ENCODE data around the gene AHCYL2. TPM values are rescaled to one million over a fixed set of nuclear protein-coding genes. Genes with fewer than 3 reads are reported as not detected.

AHCYL2 gene
- total RNA-seq, 1 donor from 2014 or later: 14.7 TPM

GRCh38 chr7:129453510-129454248 is 228.8 kb downstream of the AHCYL2 start:
- no peak for TF ChIP-seq CTCF (IDR thresholded peaks at IDR 0.05; ENCODE audit: insufficient read depth, low read depth, low read length)
- TF ChIP-seq EZH2 (IDR thresholded peaks at IDR 0.05; ENCODE audit: insufficient read depth, low read length): no peak
- no peak for FAIRE-seq
- H3K27ac Mint-ChIP-seq (ENCODE audit: unreplicated experiment): no peak overlapping the region
- peaks cover 5% of the 10 kb centered on the region for H3K4me1 Mint-ChIP-seq (ENCODE audit: low read depth, unreplicated experiment)
- H3K79me2 ChIP-seq (ENCODE audit: insufficient read depth, low read length): no peaks in the 10 kb centered on the region
- no peaks in the 10 kb centered on the region for H3K27me3 ChIP-seq (ENCODE audit: insufficient read depth, low read length)
- no peaks in the 10 kb centered on the region for H3K4me1 ChIP-seq (ENCODE audit: insufficient read depth, low read length)
- no peak for DNase-seq (ENCODE audit: low read depth)
- no peak overlapping the region for H3K4me2 ChIP-seq (ENCODE audit: low read length)
- H3K4me3 ChIP-seq (ENCODE audit: insufficient read depth, low read depth, low read length): no peak overlapping the region
- H3K27ac ChIP-seq (ENCODE audit: low read depth, low read length): no peak overlapping the region
- H3K9ac ChIP-seq (ENCODE audit: low read length): no peak overlapping the region
- H3K36me3 Mint-ChIP-seq (ENCODE audit: low read depth, unreplicated experiment): peaks cover 5% of the 10 kb centered on the region
- peaks cover 2% of the 10 kb centered on the region for H3K9me3 ChIP-seq (ENCODE audit: insufficient read depth, low read depth, low read length)
- no peaks in the 10 kb centered on the region for H4K20me1 ChIP-seq (ENCODE audit: insufficient read depth, low read length)
- H2AFZ ChIP-seq (ENCODE audit: low read depth, low read length): no peak overlapping the region
- H3K4me3 Mint-ChIP-seq (ENCODE audit: unreplicated experiment): no peak overlapping the region
- H3K27me3 Mint-ChIP-seq (ENCODE audit: low read depth, unreplicated experiment): no peaks in the 10 kb centered on the region
- no peaks in the 10 kb centered on the region for H3K36me3 ChIP-seq (ENCODE audit: insufficient read depth, low read length)
- H3K9me3 Mint-ChIP-seq (ENCODE audit: unreplicated experiment): peaks cover 7% of the 10 kb centered on the region

- H3K27ac Mint-ChIP-seq (ENCODE audit: unreplicated experiment): no peak overlapping the region
- no peaks in the 10 kb centered on the region for H4K20me1 ChIP-seq (ENCODE audit: insufficient read depth, low read length)
- no peak for FAIRE-seq
- no peaks in the 10 kb centered on the region for H3K79me2 ChIP-seq (ENCODE audit: insufficient read depth, low read length)
- no peak overlapping the region for H3K4me3 Mint-ChIP-seq (ENCODE audit: unreplicated experiment)
- no peak overlapping the region for H3K9ac ChIP-seq (ENCODE audit: low read length)
- no peak overlapping the region for H3K4me2 ChIP-seq (ENCODE audit: low read length)
- H3K4me1 Mint-ChIP-seq (ENCODE audit: low read depth, unreplicated experiment): peaks cover 5% of the 10 kb centered on the region
- peaks cover 2% of the 10 kb centered on the region for H3K36me3 Mint-ChIP-seq (ENCODE audit: low read depth, unreplicated experiment)
- no peak overlapping the region for H3K27ac ChIP-seq (ENCODE audit: low read depth, low read length)
- H2AFZ ChIP-seq (ENCODE audit: low read depth, low read length): no peak overlapping the region
- no peaks in the 10 kb centered on the region for H3K27me3 Mint-ChIP-seq (ENCODE audit: low read depth, unreplicated experiment)
- H3K4me1 ChIP-seq (ENCODE audit: insufficient read depth, low read length): no peaks in the 10 kb centered on the region
- no peak for TF ChIP-seq EZH2 (IDR thresholded peaks at IDR 0.05; ENCODE audit: insufficient read depth, low read length)
- TF ChIP-seq CTCF (IDR thresholded peaks at IDR 0.05; ENCODE audit: insufficient read depth, low read depth, low read length): no peak
- no peak overlapping the region for H3K4me3 ChIP-seq (ENCODE audit: insufficient read depth, low read depth, low read length)
- peaks cover 2% of the 10 kb centered on the region for H3K9me3 Mint-ChIP-seq (ENCODE audit: unreplicated experiment)
- DNase-seq (ENCODE audit: low read depth): no peak
- no peaks in the 10 kb centered on the region for H3K9me3 ChIP-seq (ENCODE audit: insufficient read depth, low read depth, low read length)
- no peaks in the 10 kb centered on the region for H3K27me3 ChIP-seq (ENCODE audit: insufficient read depth, low read length)
- H3K36me3 ChIP-seq (ENCODE audit: insufficient read depth, low read length): no peaks in the 10 kb centered on the region
These were observed 229.4 kb downstream of the AHCYL2 start for GRCh38 chr7:129454249-129454551.

DNA sequence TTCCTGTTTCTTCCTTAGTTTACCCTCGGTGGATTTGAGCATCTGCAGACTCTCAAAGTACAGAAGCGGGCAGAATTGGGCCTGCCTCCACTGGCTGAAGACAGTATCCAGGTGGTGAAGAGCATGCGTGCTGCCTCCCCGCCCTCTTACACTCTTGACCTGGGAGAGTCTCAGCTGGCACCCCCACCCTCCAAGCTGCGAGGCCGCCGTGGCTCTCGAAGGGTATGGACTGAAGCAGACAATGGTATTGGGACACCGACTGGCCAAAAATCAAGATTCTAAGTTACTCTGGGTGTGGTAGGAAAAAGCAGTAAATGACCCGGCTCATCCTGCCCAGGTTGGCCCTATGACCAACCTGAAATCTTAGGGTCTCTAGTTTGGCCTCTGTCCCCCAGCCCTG is 231.6 kb downstream of the AHCYL2 start:
- Mint-ChIP-seq H3K27ac (ENCODE audit: unreplicated experiment) (no peak overlapping the region), H3K36me3 (ENCODE audit: low read depth, unreplicated experiment) (no peaks in the 10 kb centered on the region), H3K27me3 (ENCODE audit: low read depth, unreplicated experiment) (no peaks in the 10 kb centered on the region), H3K9me3 (ENCODE audit: unreplicated experiment) (no peaks in the 10 kb centered on the region), H3K4me1 (ENCODE audit: low read depth, unreplicated experiment) (peaks cover 5% of the 10 kb centered on the region), H3K4me3 (ENCODE audit: unreplicated experiment) (no peak overlapping the region)
- peaks cover 3% of the 10 kb centered on the region for H3K36me3 ChIP-seq (ENCODE audit: insufficient read depth, low read length)
- TF ChIP-seq EZH2 (IDR thresholded peaks at IDR 0.05; ENCODE audit: insufficient read depth, low read length) (no peak), CTCF (IDR thresholded peaks at IDR 0.05; ENCODE audit: insufficient read depth, low read depth, low read length) (no peak)
- H3K4me3 ChIP-seq (ENCODE audit: insufficient read depth, low read depth, low read length): no peak overlapping the region
- no peaks in the 10 kb centered on the region for H3K9me3 ChIP-seq (ENCODE audit: insufficient read depth, low read depth, low read length)
- DNase-seq (ENCODE audit: low read depth) (no peak), FAIRE-seq (no peak)
- H3K4me2 ChIP-seq (ENCODE audit: low read length): no peak overlapping the region
- no peaks in the 10 kb centered on the region for H3K79me2 ChIP-seq (ENCODE audit: insufficient read depth, low read length)
- no peak overlapping the region for H3K27ac ChIP-seq (ENCODE audit: low read depth, low read length)
- H3K9ac ChIP-seq (ENCODE audit: low read length): no peak overlapping the region
- no peaks in the 10 kb centered on the region for H4K20me1 ChIP-seq (ENCODE audit: insufficient read depth, low read length)
- H3K4me1 ChIP-seq (ENCODE audit: insufficient read depth, low read length): no peaks in the 10 kb centered on the region
- H2AFZ ChIP-seq (ENCODE audit: low read depth, low read length): no peak overlapping the region
- H3K27me3 ChIP-seq (ENCODE audit: insufficient read depth, low read length): no peaks in the 10 kb centered on the region

All from astrocyte (in vitro differentiated cells and primary cell).